Adipose tissue (tissue), 3 donors: Measurements from ENCODE around the gene ZSWIM6. TPM values are rescaled to one million over a fixed set of nuclear protein-coding genes. Genes with fewer than 3 reads are reported as not detected.
"Not testable (repeated sequence)": the region's sequence is repeated elsewhere in the genome, so short reads cannot be mapped to it uniquely, and the experiment has no call there.

Experiments
- H3K27ac ChIP-seq: one replicate; pipeline ENCODE4 v1.5.1; 2013; ENCODE audit warnings: low read depth, low read length
- WGBS, 3 donors: extraction: QIAGEN DNeasy Blood & Tissue Kit; methylation state at CpG; one replicate each; pipeline ENCODE4 v1.1.7; 2013; 5-methylcytosine and 5-hydroxymethylcytosine counted together
- polyA plus RNA-seq, 3 donors: library from polyadenylated mRNA; stranded (reverse); fragments of 200-250 nt; gene quantifications; one replicate each; pipeline ENCODE4 v1.2.3, GENCODE V29; 2013
- donor health status: healthy with polysubstance abuse.
- donor health status: Bipolar disorder and iron deficiency.
- donor health status: healthy.

ZSWIM6 gene
- polyA plus RNA-seq, 3 donors: 2.1 to 6.5 (median 2.6) TPM

DNA sequence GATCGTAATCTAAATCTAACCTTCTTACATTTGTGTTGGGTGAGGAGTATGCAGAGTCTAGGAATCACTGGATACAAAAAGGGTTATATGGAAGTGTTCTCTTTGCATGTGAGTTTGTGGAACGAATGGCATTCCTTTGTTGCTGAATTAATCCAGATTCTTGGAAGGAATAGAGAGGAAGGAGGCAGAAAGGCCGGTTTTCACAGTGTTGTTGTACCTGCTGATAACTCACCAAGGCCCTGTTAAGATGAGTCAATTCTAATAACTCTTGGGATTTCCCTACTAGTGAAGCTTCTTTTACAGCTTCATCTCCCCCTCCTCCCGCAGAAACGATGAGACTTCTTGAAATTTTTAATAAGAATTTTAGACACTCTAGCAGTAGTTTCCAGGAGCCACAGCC is 84.0 kb downstream of the ZSWIM6 start:
- WGBS, 3 donors: 53 to 72% (median 64%) methylated on average over 5 of the region's 5 CpGs
- no peak overlapping the region for H3K27ac ChIP-seq

DNA sequence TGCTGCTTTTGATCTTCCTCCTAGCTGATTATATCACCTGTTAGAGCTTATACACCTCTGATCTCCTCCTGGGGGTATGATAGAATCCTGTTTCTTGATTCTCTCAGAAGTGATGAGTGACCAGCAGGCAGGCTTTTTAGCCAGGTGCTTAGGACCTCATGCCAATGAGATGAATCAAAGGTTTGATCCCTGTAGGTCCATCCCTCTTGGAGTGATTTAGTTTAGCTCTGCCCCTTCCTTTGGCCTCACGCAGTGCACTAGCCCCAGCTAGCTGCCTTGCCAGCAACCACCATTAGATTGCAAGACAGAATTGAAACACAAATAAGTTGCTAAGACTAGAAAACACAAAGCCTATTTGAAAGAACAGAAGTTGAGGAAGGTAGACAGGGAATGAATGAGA is 84.4 kb downstream of the ZSWIM6 start:
- 39 to 88% (median 83%) methylated on average over 1 of the region's 1 CpG for WGBS, 3 donors
- H3K27ac ChIP-seq: no peak overlapping the region

DNA sequence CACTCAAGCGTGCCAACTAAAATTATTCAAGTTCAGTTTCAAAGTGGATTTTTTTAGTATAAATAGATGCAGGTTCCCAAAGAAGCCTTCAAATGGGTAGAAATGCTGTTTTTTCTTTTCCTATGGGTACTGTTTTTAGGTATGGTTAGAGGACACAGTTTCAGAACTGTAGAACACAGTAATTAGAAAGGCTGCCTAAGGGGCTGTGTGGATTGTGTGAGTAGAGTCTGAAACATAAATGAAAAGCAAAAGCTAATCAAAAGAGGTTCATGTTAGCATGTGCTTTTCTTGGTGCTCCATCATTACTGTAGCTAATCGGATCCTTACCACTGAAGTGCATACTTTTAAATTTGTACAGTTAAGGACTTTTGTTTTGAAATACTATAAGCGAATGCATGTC is 85.3 kb downstream of the ZSWIM6 start:
- WGBS, 3 donors: 50 to 92% (median 89%) methylated on average over 3 of the region's 3 CpGs
- H3K27ac ChIP-seq: no peak overlapping the region

DNA sequence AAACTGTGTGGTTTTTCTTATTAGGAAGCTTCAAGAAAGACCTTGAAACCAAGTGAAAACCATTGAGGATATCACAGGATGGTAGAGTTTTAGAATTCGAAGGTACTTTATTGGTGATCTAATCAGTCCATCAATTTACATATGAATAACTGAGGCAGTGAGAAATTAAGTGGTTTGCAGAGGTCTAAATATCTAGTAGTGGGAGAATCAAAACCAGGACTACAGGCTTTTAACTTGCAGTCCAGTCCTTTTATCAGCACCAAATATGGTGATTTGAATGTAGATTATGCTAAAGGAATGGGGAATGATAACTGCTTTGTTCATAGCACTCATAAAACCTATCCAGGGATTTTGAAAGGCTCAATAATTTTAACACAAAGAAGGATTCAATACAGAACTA is 85.8 kb downstream of the ZSWIM6 start:
- WGBS, 3 donors: 68 to 93% (median 82%) methylated on average over 1 of the region's 1 CpG

DNA sequence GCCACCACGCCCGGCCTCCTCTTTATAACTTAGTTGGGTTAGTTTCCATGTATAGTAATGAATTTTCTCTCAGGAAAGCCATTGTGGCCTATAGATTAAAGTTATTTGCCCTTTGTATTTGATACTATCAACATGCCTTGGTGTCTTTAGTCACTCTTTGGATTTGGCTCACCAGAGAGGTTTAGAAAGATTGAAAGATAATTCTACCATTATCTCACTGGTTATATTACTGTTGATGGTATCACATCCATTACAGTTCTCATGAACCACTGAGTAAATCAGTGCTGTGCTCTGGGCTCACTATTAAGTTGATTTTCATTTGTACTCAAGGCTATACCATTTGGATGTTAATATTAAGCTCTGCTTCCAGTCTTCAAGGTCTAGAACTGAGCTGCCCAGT is 87.0 kb downstream of the ZSWIM6 start:
- 94 to 98% (median 95%) methylated on average over 2 of the region's 2 CpGs for WGBS, 3 donors

More for the DNA sequence above, 85.8 kb downstream of the ZSWIM6 start:
- H3K27ac ChIP-seq: no peak overlapping the region

DNA sequence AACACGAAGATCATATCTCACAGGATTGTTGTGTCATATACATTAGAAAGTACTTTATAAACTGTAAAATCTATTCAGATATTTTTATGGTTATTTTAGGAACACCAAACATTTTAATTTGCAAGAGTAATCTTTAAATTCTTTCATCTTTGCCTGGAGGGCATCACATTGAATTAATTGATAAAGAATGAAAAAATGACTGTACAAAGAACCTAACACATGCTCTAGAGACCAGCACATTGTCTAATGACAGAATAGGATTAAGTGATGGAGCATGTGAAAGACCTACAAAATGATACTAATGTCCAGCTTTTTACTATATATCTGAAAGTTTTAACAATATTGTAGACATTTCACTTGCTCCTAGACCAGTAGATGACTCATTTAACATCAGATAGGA is 88.0 kb downstream of the ZSWIM6 start:
- H3K27ac ChIP-seq: no peak overlapping the region
- 84 to 95% (median 88%) methylated on average over 1 of the region's 1 CpG for WGBS, 3 donors

More for the DNA sequence above, 87.0 kb downstream of the ZSWIM6 start:
- no peak overlapping the region for H3K27ac ChIP-seq

DNA sequence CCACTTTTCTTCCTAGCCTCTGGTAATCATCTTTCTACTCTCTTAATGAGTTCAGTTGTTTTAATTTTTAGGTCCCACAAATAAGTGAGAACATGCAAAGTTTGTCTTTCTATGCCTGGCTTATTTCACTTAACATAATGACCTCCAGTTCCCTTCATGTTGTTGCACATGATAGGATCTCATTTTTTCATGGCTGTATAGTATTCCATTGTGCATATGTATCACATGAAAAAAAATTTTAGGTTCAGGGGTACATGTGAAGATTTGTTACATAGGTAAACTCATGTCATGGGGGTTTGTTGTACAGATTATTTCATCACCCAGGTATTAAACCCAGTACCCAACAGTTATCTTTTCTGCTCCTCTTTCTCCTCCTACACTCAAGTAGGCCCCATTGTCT is 89.2 kb downstream of the ZSWIM6 start:
- not testable (repeated sequence) for H3K27ac ChIP-seq

DNA sequence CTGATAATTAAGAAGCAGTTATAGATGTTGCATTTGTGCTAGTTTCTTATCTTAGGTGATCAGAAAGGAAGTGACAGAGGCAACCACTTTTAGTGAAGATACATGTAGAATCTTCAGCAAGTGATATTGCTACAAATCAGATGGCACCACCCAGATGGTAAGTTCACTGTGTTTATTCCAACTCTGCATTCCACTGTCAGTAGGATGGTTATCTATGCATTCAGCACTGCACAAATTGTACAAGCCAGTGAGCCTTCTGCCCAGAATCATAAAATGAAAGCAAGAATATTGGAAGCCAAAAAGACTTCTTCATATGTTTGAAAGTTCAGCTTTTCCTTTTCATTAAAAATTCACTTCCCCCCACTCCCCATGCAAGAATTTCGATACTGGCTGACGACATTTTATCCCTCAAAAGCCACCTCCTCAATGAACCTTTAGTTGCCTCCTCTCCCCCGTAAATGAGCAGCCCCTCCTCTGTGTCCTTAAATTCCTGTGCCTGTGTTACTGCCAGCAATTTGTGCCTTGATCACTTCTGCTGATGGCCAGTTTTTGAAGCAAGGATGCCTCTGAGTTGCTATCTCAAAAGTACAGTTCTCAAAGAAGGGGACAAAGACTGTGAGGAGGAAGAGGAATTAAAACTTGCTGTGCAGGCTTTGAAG is 91.6 kb downstream of the ZSWIM6 start:
- WGBS, 3 donors: 39 to 60% (median 41%) methylated on average over 3 of the region's 3 CpGs
- no peak overlapping the region for H3K27ac ChIP-seq

DNA sequence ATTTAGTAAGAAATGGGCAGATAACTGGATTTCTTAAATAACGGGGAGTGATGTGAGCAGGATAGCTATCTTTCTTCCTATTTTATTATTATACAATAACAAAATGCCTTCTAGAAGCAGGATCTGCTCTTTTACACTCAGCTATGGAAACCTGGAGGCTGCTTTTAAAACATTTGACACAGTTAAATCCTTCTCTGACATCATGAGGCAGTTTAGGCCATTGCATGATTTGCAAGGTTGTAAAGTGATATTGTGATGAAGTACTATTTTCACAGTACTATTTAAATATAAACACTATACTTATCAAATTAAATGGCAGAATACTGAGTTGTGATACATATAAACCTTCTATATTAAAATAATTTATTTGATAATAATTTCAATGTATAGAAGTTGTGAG is 93.9 kb downstream of the ZSWIM6 start:
- 92 to 97% (median 95%) methylated on average over 1 of the region's 1 CpG for WGBS, 3 donors
- H3K27ac ChIP-seq: no peak overlapping the region

DNA sequence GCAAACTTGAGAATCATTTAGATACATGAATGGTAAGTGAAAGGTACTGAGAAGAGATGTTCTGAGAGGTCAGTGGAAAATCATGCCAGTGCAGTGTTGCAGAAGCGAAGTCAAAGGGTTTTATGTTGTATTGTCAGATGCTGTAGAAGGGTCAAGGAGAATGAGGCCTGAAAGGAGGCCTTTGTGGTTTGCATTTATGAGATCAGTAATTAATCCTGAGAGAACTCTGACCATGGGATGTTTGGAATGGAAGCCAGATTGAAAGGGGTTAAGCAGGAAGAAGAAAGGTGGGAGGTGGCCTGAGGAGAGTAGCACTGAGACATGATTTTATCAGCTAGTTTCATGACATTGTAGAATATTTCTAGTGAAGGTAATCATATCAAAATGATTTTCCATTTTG is 97.8 kb downstream of the ZSWIM6 start:
- WGBS, 3 donors: 93 to 100% (median 97%) methylated on average over 1 of the region's 1 CpG
- H3K27ac ChIP-seq: no peak overlapping the region

DNA sequence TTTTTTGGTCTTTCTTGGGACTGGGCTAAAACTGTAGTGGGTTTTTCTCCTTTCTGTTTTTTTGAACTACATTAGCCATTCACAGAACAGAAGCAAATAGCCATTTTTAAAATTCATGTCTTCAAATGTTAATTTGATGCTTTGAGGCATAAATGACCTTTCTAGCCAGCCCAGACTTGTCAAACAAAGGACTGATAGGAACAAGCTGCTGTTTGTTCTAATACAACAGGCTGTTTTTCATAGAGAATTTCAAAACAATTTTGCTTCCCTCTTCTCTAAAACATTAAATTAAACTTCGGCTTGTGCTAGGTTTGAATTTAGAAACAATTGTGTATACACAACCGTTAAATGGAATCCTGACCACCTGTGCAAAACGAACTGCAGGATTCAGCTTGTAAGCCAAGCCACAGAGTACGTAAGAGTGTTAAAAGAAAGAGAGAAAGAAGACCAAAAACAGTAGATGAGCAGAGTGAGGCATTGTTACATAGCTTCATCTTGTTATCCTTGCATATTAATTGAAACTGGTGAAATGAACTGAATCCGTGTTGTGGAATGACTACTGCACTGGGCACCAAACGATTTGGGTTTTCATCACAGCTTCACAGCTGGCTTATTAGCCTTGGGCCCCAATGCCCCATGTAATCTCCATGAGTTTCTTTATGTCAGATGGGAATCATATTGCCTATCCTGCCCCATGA is 100.0 kb downstream of the ZSWIM6 start:
- 31 to 73% (median 72%) methylated on average over 6 of the region's 6 CpGs for WGBS, 3 donors
- no peak overlapping the region for H3K27ac ChIP-seq

DNA sequence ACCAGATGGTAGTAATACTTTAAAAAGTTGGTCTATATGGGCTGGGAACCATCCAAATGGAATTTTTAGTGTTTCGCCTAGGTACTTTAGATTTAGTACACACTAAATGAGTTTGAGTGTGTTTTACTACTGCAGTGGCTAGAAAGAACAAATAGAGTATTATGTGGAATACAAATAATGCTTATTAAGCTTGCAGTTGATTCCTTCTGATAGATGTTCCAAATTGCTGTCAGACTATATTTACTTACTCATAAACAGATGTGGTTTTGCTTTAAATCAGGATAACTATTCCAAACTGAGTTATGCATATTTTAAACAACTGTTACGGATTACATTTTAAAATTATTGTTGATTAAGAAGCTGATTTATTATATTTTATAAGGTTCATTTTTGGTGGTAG is 103.3 kb downstream of the ZSWIM6 start:
- H3K27ac ChIP-seq: no peak overlapping the region
- WGBS, 3 donors: 80 to 96% (median 94%) methylated on average over 2 of the region's 2 CpGs

DNA sequence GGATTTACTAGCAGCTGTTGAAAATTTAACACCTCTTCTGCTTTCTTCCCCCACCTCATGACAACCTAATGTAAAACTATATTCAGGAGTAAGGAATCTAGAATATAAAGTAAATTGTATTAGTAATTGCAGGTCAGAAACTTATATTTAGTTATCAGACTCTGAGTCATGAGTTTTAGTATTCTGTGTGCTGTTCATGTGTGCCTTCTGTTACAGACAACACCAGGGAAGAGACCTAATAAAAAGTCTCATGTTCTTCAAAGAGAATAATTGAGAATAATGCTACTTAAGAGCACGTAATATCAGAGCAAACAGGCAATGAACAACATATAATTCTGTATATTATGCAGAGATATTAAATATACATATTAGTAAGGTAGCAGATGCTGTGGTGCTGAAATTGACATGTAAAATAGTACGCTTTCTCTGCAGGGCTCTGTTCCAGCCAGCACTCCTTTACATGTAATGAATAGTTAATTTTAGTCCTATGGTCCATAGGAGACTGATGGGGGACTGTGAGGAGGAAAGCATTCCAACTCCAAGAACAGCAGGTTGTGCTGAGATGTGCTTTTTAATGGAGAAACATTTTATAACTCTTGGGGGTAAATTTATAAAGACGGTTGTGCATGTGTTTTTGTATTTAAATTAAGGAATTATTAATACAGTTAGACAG is 106.4 kb downstream of the ZSWIM6 start:
- no peak overlapping the region for H3K27ac ChIP-seq
- 83 to 91% (median 85%) methylated on average over 3 of the region's 3 CpGs for WGBS, 3 donors

DNA sequence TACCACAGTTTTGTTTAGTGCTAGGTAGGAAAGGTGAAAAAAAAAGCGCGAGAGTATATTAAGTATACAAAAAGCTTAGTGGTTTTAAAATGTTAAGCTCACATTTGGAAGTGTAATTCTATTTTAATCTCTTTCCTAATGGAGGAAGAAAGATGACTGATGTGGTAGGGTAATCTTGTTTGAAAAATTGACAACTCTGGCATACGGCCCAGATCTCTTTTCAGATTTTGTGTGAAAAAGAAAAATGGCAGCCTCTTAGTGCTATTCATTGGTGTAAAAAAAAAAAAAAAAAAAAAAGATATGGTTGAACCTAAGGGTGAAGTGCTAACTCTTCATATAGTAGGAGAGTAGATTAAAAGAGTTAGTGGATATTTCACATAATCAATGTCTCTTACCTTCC is 108.0 kb downstream of the ZSWIM6 start:
- 90 to 92% (median 91%) methylated on average over 3 of the region's 3 CpGs for WGBS, 3 donors
- H3K27ac ChIP-seq: no peak overlapping the region

DNA sequence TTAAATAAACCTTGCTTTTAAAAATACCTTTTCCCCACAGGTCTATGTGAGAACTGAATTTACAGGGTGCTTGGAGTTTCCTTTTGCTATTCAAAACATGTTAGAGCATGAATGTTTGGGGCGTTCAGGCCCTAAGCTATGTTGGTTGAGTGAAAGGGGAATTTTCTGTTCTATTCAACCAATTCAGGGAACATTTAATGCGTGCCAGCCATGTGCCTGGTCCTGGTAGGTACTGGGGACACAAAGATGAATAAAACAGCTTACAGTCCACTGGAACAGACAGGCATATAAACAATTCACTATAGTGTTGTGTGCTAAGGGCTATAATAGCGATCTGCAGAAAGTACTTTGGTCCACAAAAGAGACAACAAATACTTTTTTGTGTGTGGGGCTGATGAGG is 108.5 kb downstream of the ZSWIM6 start:
- 66 to 80% (median 78%) methylated on average over 3 of the region's 3 CpGs for WGBS, 3 donors
- no peak overlapping the region for H3K27ac ChIP-seq

DNA sequence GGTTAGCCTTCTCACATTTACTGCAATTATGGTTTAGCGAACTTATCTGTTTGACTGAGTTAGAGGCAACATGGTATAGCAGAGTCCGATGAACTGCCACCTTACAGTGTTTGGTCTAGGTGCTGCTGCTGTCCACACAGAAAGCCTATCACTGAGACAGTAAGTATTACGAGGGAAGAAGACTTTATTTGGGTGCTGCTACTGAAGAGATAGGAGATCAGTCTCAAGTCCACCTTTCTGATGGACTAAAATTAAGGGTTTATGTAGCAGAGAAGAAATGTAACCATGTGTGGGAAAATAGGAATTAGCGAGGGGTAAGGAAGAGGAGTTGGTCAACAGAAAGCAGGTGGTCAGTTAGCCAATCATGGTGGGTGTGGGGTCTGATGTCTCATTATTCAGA is 109.7 kb downstream of the ZSWIM6 start:
- WGBS, 3 donors: 96 to 99% (median 96%) methylated on average over 4 of the region's 4 CpGs
- H3K27ac ChIP-seq: no peak overlapping the region

DNA sequence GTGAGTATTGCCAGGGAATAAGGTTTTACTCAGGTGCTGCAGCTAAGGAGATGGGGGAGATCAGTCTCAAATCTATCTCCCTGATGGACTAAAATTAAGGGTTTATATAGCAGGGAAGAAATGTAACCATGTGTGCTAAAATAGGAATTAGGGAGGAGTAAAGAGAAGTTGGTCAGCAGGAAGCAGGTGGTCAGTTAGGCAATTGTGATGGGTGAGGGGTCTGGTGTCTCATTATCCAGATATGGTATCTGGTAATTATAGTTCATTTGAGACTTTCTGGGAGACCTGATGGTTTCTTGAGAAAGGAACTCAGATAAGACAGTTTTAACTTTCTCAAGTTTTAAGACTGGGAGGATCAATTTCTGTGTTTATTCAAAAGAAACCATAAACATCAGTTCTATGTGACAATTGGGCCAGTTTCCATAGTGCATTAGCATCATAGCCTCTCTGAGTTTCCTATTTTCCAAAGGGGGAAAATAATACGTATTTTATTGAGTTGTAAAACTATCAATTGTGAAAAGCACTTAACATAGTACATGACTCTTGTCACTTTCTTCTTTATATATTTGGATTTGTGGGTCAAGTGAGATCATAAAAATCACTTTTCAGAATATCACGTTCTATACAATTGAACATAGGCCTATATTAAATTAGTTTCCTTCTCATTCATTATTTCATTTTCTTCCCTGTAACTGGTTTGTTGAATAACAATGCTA is 115.9 kb downstream of the ZSWIM6 start:
- no peak overlapping the region for H3K27ac ChIP-seq
- 94 to 99% (median 98%) methylated on average over 2 of the region's 2 CpGs for WGBS, 3 donors

DNA sequence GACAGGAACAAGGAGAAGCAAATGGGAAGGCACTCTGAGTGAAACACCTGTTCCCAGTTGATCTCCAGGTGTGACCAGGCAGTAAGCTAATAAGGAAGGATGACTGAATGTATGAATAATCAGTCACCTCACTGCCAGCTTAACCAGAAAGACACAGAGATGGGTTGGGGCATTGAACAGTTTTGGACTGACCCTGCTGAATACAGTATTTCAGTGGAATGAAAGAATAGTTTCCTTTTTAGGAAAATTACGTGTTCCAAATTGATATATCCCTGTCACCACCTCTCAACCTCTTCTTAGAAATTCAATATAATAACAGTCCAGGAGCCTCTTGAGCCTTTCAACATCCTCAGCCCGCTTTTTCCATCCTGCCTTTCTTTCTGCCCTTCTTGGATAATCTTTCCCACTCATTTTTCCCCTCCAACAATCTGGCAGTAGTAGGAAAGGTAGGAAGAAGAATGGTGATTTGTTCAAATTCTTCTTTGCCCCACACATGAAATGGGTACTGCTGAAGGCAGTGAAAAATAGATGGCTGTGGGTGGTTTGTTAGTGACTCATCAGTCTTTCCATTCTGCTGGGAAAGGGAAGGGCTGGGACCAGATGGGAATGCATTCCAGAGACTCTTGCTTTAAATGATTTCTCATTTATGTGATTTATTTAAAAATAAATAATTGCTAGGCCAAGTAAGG is 117.9 kb downstream of the ZSWIM6 start:
- 78 to 100% (median 92%) methylated on average over 2 of the region's 2 CpGs for WGBS, 3 donors
- no peak overlapping the region for H3K27ac ChIP-seq
